Measurements from ENCODE around the gene NR2F6.
A peak's percentile ranks its signal among the peaks of the same experiment; 100 is the strongest.

Gene NR2F6

DNA sequence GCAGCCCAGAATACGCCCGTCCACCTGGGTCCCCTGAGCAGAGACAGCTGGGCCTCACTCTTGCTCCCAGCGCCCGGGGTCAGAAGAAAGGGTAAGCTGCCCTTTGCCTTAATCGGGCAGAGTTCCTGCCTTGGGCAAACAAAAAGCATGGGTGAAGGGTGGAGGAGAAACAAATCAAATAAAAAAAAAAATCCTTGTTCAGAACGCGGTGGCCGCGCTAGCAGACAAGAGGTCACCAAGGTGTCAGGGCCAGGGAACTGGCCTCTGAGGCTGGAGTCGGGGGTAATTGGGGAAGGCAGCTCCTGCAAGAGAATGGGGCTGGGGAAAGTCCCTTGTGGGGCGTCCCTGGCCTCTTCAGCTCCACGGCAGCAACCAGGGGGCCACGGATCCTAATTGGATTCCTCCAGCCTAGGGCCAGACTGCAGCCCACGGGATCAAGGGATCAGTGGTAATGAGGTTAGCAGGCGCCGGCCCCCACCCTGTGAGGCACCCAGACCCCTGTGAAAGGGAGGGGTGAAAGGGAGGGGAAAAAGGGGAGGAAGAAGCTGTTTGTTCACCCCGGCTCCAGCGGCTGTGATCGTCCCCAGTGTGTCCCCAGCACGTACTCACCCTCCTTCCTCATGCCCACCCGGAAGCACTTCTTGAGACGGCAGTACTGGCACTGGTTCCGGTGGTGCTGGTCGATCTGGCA lies 5.5 kb downstream of the NR2F6 start:
- Histone ChIP-seq H3K27ac (no peak overlapping the region), H3K36me3 (ENCODE audit: insufficient read depth) (no peaks in the 10 kb centered on the region), H3K9ac (no peak overlapping the region), H3K4me2 (no peak overlapping the region), H3K4me1 (ENCODE audit: low read depth, poor library complexity, severe bottlenecking) (peaks cover 5% of the 10 kb centered on the region), H3K27me3 (ENCODE audit: insufficient read depth, low read depth) (no peaks in the 10 kb centered on the region), H4K20me1 (ENCODE audit: insufficient read depth) (no peaks in the 10 kb centered on the region), H3K4me3 (IDR thresholded peaks at IDR 0.05; ENCODE audit: insufficient read depth, low read depth, low read length) (no peak overlapping the region), H2AFZ (ENCODE audit: low read depth) (no peak overlapping the region), H3K79me2 (ENCODE audit: insufficient read depth, low read depth) (no peaks in the 10 kb centered on the region)
- no peak for TF ChIP-seq CTCF (conservative IDR thresholded peaks at IDR 0.05; ENCODE audit: low read depth, low read length)

DNA sequence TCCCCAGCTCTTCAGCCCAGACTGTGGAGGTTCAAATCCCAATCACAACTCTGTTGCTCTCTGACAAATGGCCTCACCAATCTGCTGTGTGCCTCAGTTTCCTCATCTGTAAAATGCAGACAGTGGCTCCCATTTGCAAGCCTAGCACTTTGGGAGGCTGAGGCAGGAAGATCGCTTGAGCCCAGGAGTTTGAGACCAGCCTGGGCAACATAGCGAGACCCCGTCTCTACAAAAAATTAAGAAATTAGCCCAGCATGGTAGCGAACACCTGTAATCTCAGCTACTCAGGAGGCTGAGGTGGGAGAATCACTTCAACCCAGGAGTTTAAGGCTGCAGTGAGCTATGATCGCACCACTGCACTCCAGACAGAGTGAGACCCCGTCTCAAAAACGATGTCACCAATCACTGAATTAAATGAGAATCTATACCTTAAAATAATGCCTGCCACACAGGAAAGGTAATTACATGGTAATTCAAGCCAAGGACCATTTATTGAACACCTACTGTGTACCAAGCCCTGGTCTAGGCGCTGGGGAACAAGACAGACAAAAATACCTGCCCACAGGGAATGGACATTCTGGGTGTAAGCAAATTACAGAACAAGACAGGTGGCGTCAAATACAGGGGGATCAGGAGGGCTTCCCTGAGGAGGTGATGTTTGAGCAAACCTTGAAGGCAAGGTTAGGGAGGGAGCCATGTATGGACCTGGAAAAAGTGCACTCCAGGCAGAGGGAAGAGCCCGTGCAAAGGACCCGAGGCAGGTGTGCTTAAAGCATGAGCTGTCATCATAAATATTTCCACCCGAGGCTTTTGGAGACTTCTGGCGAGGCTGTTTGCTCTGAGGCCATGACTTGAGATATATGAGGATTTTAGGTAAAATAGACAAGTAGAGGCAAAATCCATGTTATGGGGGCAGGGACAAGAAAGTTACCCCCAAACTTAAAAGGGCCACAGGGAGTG lies 7.7 kb downstream of the NR2F6 start:
- Histone ChIP-seq H3K4me2 (no peak overlapping the region), H2AFZ (ENCODE audit: low read depth) (no peak overlapping the region), H3K4me1 (ENCODE audit: low read depth, poor library complexity, severe bottlenecking) (peaks cover 15% of the 10 kb centered on the region), H4K20me1 (ENCODE audit: insufficient read depth) (no peaks in the 10 kb centered on the region), H3K36me3 (ENCODE audit: insufficient read depth) (no peaks in the 10 kb centered on the region), H3K27ac (no peak overlapping the region), H3K9ac (no peak overlapping the region), H3K27me3 (ENCODE audit: insufficient read depth, low read depth) (no peaks in the 10 kb centered on the region), H3K79me2 (ENCODE audit: insufficient read depth, low read depth) (peaks cover 19% of the 10 kb centered on the region), H3K4me3 (IDR thresholded peaks at IDR 0.05; ENCODE audit: insufficient read depth, low read depth, low read length) (no peak overlapping the region)
- no peak for TF ChIP-seq CTCF (conservative IDR thresholded peaks at IDR 0.05; ENCODE audit: low read depth, low read length)

DNA sequence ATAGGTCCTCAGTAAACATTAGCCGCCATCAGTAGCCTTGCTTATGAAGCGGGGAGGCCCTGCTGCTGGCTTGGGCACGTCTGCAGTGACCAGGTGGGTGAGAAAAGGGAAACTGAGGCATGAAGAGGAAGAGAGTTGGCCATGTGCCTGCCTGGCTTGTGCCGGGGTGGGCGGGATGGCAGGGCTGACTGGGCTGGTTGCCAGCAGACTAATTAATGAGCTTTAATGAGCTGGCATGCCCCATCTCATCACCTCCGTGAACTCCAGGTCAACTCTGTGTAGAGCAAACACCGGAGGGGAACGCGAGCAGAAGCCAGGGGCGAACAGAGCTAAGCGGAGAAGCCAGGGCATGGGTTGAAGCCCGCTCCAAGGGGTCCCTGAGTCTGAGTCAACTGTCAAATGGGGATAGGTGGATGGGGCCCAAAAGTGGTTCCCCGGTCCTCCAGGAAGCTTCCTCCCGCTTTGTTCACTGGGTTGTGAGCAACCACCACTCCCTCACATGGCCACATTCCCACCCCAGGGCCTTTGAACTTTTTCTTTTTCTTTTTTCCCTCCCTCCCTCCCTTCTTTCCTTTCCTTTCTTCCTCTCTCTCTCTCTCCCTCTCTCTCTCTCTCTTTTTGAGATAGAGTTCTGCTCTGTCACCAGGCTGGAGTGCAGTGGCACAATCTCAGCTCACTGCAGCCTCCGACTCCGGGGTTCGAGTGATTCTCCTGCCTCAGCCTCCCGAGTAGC lies 8.7 kb downstream of the NR2F6 start:
- Histone ChIP-seq H3K4me1 (ENCODE audit: low read depth, poor library complexity, severe bottlenecking) (peaks cover 15% of the 10 kb centered on the region), H3K79me2 (ENCODE audit: insufficient read depth, low read depth) (peaks cover 19% of the 10 kb centered on the region), H3K27ac (no peak overlapping the region), H3K4me3 (IDR thresholded peaks at IDR 0.05; ENCODE audit: insufficient read depth, low read depth, low read length) (no peak overlapping the region), H3K36me3 (ENCODE audit: insufficient read depth) (no peaks in the 10 kb centered on the region), H2AFZ (ENCODE audit: low read depth) (no peak overlapping the region), H3K9ac (no peak overlapping the region), H3K27me3 (ENCODE audit: insufficient read depth, low read depth) (no peaks in the 10 kb centered on the region), H3K4me2 (no peak overlapping the region), H4K20me1 (ENCODE audit: insufficient read depth) (no peaks in the 10 kb centered on the region)
- no peak for TF ChIP-seq CTCF (conservative IDR thresholded peaks at IDR 0.05; ENCODE audit: low read depth, low read length)

DNA sequence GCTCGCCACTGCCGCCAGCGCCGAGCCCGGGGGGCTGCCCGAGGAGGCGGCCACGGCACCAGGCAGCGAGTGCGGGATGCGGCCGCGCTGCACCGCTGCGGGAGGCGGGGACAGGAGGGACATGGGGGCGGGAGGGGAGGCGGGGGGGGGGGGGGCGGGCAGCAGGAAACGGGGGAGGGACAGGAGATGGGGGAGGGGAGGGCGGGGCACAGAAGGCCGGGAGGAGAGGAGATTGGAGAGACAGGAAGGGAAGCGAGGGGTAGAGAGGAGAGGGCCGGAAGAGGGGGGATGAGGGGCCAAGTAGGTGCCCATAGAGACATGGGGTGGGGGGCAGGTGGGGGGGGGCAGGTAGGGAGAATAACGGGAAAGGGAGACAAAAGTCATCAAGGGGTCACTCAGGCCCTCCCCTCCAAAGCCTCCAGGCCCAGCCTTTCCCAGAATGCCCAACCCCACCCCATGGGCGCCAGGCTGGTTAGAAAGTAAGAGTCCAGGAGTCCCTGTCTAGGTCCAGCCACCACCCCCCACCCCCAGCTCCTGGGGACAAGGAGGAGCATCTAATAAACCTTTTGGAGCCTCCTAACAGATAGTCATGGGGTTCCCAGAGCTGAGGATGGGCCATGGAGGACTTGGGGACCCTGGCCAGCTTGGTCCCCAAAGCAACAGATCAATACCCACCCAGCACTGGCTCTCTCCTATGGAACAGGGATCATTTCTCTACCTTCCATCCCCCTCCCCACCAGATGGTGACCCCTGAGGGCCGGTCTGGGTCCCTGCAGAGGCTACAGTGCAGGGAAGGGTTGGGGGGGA lies 9.5 kb downstream of the NR2F6 start:
- H3K27me3 ChIP-seq (ENCODE audit: insufficient read depth, low read depth): no peaks in the 10 kb centered on the region
- no peaks in the 10 kb centered on the region for H4K20me1 ChIP-seq (ENCODE audit: insufficient read depth)
- H3K79me2 ChIP-seq (ENCODE audit: insufficient read depth, low read depth): peaks cover 19% of the 10 kb centered on the region
- peaks cover 15% of the 10 kb centered on the region for H3K4me1 ChIP-seq (ENCODE audit: low read depth, poor library complexity, severe bottlenecking)
- no peaks in the 10 kb centered on the region for H3K36me3 ChIP-seq (ENCODE audit: insufficient read depth)
- peak overlapping the region; percentile 74 for H3K9ac ChIP-seq
- H3K4me2 ChIP-seq: peak overlapping the region; percentile 99; the same call in 1 of the 2 replicates
- peak overlapping the region; percentile 68 for H3K27ac ChIP-seq
- no peak overlapping the region for H3K4me3 ChIP-seq (IDR thresholded peaks at IDR 0.05; ENCODE audit: insufficient read depth, low read depth, low read length)
- no peak for TF ChIP-seq CTCF (conservative IDR thresholded peaks at IDR 0.05; ENCODE audit: low read depth, low read length)
- H2AFZ ChIP-seq (ENCODE audit: low read depth): peak overlapping the region; percentile 73; the same call in 1 of the 2 replicates

Data from KMS-11 (cell line).